ENCODE measurements around the gene CNBP. TPM values are rescaled to one million over a fixed set of nuclear protein-coding genes. Genes with fewer than 3 reads are reported as not detected.

CNBP gene
- total and polyA plus RNA-seq, 2 of the 13 experiments (the other 11 are each of a cell fraction or from before 2014, with no cell fraction given) = 282 to 354 TPM

DNA sequence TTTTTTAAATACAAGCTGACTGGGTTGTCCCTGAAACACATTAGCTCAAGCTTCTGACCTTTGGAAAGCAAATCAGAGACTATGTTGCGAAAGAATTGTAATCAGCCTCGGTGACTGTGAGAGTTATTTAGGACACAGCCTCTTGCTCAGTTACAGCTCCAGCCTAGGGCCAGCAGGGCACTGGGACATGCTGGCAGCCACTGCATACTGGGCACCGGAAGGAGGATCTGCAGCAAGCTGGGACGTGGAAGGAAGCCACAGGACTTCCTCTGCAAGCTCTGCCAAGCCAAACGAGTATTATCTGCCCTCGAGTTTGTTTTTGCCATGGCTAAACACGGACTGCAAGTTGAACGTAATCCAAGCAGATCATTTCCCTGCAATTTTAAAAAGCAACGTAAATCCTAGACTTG is 41.3 kb upstream of the CNBP start (continued):
- TF ChIP-seq RBFOX2 (IDR thresholded peaks at IDR 0.05; ENCODE audit: low read depth, low read length) (no peak), SOX5 (CRISPR knock-in tag; IDR thresholded peaks at IDR 0.05; ENCODE audit: borderline replicate concordance) (peak; percentile 55; the same call in 1 of the 2 replicates), SMAD3 (CRISPR knock-in tag; IDR thresholded peaks at IDR 0.05) (no peak), TSC22D2 (CRISPR knock-in tag; IDR thresholded peaks at IDR 0.05; ENCODE audit: borderline replicate concordance) (0 out of 2 replicates have a peak, but pooled peaks have one; percentile 31), ZNF614 (CRISPR knock-in tag; IDR thresholded peaks at IDR 0.05; ENCODE audit: borderline replicate concordance) (peak; percentile 100), HMGA1 (CRISPR knock-in tag; conservative IDR thresholded peaks at IDR 0.05) (no peak), ASH2L (IDR thresholded peaks at IDR 0.05; ENCODE audit: insufficient read length, low read depth, low read length) (peak; percentile 69), MIER2 (CRISPR knock-in tag; IDR thresholded peaks at IDR 0.05) (no peak), ZFP82 (CRISPR knock-in tag; IDR thresholded peaks at IDR 0.05; ENCODE audit: borderline replicate concordance) (0 out of 2 replicates have a peak, but pooled peaks have one; percentile 53), STAG1 (CRISPR knock-in tag; IDR thresholded peaks at IDR 0.05) (no peak; the same call in 1 of the 2 replicates), ZBTB1 (CRISPR knock-in tag; IDR thresholded peaks at IDR 0.05; ENCODE audit: borderline replicate concordance) (no peak), ZNF607 (CRISPR knock-in tag; IDR thresholded peaks at IDR 0.05; ENCODE audit: borderline replicate concordance) (no peak), ZNF670 (CRISPR knock-in tag; IDR thresholded peaks at IDR 0.05; ENCODE audit: borderline replicate concordance) (0 out of 2 replicates have a peak, but pooled peaks have one; percentile 35), RORA (CRISPR knock-in tag; IDR thresholded peaks at IDR 0.05) (no peak), KDM5B (CRISPR knock-in tag; IDR thresholded peaks at IDR 0.05; ENCODE audit: borderline replicate concordance) (0 out of 2 replicates have a peak, but pooled peaks have one; percentile 48), ZSCAN31 (CRISPR knock-in tag; IDR thresholded peaks at IDR 0.05; ENCODE audit: low read depth) (peak; percentile 41; the same call in 1 of the 2 replicates), ZNF101 (CRISPR knock-in tag; IDR thresholded peaks at IDR 0.05; ENCODE audit: borderline replicate concordance, low read depth) (no peak), MED1 (CRISPR knock-in tag; IDR thresholded peaks at IDR 0.05) (peak; percentile 51), NFYC (CRISPR knock-in tag; IDR thresholded peaks at IDR 0.05) (no peak), MXI1 (IDR thresholded peaks at IDR 0.05; ENCODE audit: borderline replicate concordance, low read depth, low read length) (no peak), ZNF138 (CRISPR knock-in tag; IDR thresholded peaks at IDR 0.05; ENCODE audit: low read depth) (no peak), REL (CRISPR knock-in tag; conservative IDR thresholded peaks at IDR 0.05) (no peak), ZNF713 (CRISPR knock-in tag; IDR thresholded peaks at IDR 0.05) (no peak), CEBPG (CRISPR knock-in tag; IDR thresholded peaks at IDR 0.05) (peak; percentile 97), ZNF562 (CRISPR knock-in tag; IDR thresholded peaks at IDR 0.05; ENCODE audit: borderline replicate concordance) (no peak), FIP1L1 (IDR thresholded peaks at IDR 0.05; ENCODE audit: borderline replicate concordance, insufficient read depth, low read depth, low read length) (no peak), ZNF83 (CRISPR knock-in tag; IDR thresholded peaks at IDR 0.05; ENCODE audit: borderline replicate concordance) (no peak), ZNF33A (CRISPR knock-in tag; IDR thresholded peaks at IDR 0.05; ENCODE audit: borderline replicate concordance) (no peak)
- TF ChIP-seq, protein P1, sequence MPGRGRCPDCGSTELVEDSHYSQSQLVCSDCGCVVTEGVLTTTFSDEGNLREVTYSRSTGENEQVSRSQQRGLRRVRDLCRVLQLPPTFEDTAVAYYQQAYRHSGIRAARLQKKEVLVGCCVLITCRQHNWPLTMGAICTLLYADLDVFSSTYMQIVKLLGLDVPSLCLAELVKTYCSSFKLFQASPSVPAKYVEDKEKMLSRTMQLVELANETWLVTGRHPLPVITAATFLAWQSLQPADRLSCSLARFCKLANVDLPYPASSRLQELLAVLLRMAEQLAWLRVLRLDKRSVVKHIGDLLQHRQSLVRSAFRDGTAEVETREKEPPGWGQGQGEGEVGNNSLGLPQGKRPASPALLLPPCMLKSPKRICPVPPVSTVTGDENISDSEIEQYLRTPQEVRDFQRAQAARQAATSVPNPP (CRISPR knock-in tag; IDR thresholded peaks at IDR 0.05) = no peak
- TF ChIP-seq, protein P2, sequence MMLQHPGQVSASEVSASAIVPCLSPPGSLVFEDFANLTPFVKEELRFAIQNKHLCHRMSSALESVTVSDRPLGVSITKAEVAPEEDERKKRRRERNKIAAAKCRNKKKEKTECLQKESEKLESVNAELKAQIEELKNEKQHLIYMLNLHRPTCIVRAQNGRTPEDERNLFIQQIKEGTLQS (CRISPR knock-in tag; IDR thresholded peaks at IDR 0.05) = 0 out of 2 replicates have a peak, but pooled peaks have one; percentile 14
- TF ChIP-seq, protein P3, sequence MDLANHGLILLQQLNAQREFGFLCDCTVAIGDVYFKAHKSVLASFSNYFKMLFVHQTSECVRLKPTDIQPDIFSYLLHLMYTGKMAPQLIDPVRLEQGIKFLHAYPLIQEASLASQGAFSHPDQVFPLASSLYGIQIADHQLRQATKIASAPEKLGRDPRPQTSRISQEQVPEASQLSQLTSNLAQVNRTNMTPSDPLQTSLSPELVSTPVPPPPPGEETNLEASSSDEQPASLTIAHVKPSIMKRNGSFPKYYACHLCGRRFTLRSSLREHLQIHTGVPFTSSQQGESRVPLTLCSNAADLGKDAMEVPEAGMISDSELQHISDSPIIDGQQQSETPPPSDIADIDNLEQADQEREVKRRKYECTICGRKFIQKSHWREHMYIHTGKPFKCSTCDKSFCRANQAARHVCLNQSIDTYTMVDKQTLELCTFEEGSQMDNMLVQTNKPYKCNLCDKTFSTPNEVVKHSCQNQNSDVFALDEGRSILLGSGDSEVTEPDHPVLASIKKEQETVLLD (CRISPR knock-in tag; IDR thresholded peaks at IDR 0.05; ENCODE audit: low read depth) = no peak

Measured in HepG2 (cell line).